Lower lobe of right lung (tissue), 2 donors: ENCODE measurements around the gene RBFOX2. TPM values are rescaled to one million over a fixed set of nuclear protein-coding genes. Genes with fewer than 3 reads are reported as not detected.
"Not testable (repeated sequence)": the region's sequence is repeated elsewhere in the genome, so short reads cannot be mapped to it uniquely, and the experiment has no call there.

Experiments
- ATAC-seq, 2 donors: fragments of 200-7000 bp; cut with Tn5 transposase; one replicate each; pipeline ENCODE4 v1.9.1; 2020 to 2022; ENCODE audit warnings: mild to moderate bottlenecking in 2 of 2, moderate library complexity in 2 of 2
- DNase-seq: peaks from one replicate; pipeline ENCODE4 v3.0.0-alpha.2; 2020
- H3K27ac ChIP-seq: fragments of 200-600 bp; one replicate; pipeline ENCODE4 v1.8.0; 2022
- H3K27me3 ChIP-seq: fragments of 200-600 bp; one replicate; pipeline ENCODE4 v1.8.0; 2022; ENCODE audit warnings: low read depth
- H3K36me3 ChIP-seq: fragments of 200-600 bp; one replicate; pipeline ENCODE4 v1.8.0; 2022; ENCODE audit warnings: mild to moderate bottlenecking
- H3K4me1 ChIP-seq: fragments of 200-600 bp; one replicate; pipeline ENCODE4 v1.8.0; 2022
- H3K4me3 ChIP-seq: fragments of 200-600 bp; one replicate; pipeline ENCODE4 v1.8.0; 2022; ENCODE audit warnings: mild to moderate bottlenecking
- H3K9me3 ChIP-seq: fragments of 200-600 bp; one replicate; pipeline ENCODE4 v1.8.0; 2022
- intact Hi-C: fragments of 100-400 bp; cut with DNase I; formaldehyde crosslinking; loops from one replicate; pipeline ENCODE4 v1.11.0; 2022
- total RNA-seq: library from RNA; stranded (reverse); fragmentation: NEBNext Ultra II Directional; extraction: Animal tissue kit (Norgen Biotek cat#: 25700); gene quantifications from one replicate; pipeline ENCODE4 v1.2.1, GENCODE V29; 2021
- TF ChIP-seq, protein P1 (sequence below): fragments of 200-600 bp; IDR thresholded peaks from one replicate; pipeline ENCODE4 v1.8.0; 2022; ENCODE audit warnings: antibody characterized with exemption, mild to moderate bottlenecking
- donor health status: DM: no; HTN: yes; CAD: no; lungs with severe emphysema.

The RBFOX2 gene
- total RNA-seq, 1 donor from 2014 or later: 50.1 TPM

DNA sequence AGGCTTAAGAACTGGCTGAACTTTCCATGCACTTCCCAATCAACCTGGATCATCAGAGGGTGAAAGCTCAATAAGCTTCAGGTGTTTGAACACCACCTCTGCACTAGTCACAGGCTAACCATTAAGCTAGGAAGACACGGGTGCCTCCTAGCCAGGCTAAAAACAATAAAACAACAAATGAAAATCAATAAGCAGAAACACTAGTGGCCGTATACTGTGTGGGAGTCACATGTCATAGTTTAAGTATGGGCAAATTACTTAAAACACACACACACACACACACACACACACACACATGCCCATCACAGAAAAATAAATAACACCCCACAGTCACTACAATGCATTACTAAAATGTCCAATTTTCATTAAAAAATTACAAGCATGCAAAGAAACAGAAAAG is 225.7 kb downstream of the RBFOX2 start:
- no peak overlapping the region for H3K4me3 ChIP-seq
- DNase-seq (no peak), ATAC-seq (no peak)
- H3K27me3 ChIP-seq: no peaks in the 10 kb centered on the region
- intact Hi-C loops: no loop called here
- TF ChIP-seq, protein P1, sequence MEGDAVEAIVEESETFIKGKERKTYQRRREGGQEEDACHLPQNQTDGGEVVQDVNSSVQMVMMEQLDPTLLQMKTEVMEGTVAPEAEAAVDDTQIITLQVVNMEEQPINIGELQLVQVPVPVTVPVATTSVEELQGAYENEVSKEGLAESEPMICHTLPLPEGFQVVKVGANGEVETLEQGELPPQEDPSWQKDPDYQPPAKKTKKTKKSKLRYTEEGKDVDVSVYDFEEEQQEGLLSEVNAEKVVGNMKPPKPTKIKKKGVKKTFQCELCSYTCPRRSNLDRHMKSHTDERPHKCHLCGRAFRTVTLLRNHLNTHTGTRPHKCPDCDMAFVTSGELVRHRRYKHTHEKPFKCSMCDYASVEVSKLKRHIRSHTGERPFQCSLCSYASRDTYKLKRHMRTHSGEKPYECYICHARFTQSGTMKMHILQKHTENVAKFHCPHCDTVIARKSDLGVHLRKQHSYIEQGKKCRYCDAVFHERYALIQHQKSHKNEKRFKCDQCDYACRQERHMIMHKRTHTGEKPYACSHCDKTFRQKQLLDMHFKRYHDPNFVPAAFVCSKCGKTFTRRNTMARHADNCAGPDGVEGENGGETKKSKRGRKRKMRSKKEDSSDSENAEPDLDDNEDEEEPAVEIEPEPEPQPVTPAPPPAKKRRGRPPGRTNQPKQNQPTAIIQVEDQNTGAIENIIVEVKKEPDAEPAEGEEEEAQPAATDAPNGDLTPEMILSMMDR: no peak
- H3K4me1 ChIP-seq: no peaks in the 10 kb centered on the region
- H3K27ac ChIP-seq: no peak overlapping the region
- H3K9me3 ChIP-seq: no peaks in the 10 kb centered on the region
- H3K36me3 ChIP-seq: no peaks in the 10 kb centered on the region

DNA sequence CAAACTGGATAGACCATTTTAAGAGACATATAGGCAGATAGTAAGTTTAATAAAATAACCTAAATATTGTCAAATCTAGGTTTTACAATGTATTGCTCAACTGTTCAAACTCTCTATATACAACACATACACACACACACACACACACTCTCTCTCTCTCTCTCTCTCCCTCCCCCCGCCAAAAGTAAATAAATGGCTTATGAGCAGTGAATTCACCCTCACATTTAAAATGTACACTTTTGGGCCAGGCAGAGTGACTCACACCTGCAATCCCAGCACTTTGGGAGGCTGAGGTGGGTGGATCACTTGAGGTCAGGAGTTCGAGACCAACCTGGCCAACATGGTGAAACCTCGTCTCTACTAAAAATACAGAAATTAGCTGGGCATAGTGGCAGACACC is 227.3 kb downstream of the RBFOX2 start:
- ATAC-seq, H3K27ac ChIP-seq, H3K9me3 ChIP-seq, DNase-seq, H3K36me3 ChIP-seq, H3K4me1 ChIP-seq, H3K4me3 ChIP-seq, intact Hi-C loops, H3K27me3 ChIP-seq: not testable (repeated sequence)

DNA sequence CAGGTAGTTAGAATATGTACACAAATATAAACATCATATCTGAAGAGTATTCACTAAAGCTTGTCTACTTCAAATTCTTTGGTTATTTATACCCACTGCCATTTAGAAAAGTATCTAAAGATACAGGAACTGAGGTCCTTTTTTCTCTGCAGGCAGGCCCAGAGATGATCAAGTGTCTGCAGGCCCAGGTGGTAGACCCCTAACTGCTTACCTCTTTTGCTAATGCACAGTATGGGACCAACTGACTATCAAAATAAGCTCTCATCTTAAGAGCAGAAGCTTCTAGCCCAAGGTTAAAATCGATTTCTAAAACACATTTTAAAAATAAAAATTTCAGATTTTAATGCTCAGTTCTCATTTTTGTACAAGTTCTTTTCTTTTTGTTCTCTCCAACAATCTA is 229.5 kb downstream of the RBFOX2 start:
- no peak overlapping the region for H3K27ac ChIP-seq
- no peaks in the 10 kb centered on the region for H3K9me3 ChIP-seq
- no peak overlapping the region for H3K4me3 ChIP-seq
- H3K27me3 ChIP-seq: no peaks in the 10 kb centered on the region
- intact Hi-C loops: no loop called here
- ATAC-seq (no peak), DNase-seq (no peak)
- H3K4me1 ChIP-seq: no peaks in the 10 kb centered on the region
- TF ChIP-seq, protein P1: no peak
- H3K36me3 ChIP-seq: no peaks in the 10 kb centered on the region

DNA sequence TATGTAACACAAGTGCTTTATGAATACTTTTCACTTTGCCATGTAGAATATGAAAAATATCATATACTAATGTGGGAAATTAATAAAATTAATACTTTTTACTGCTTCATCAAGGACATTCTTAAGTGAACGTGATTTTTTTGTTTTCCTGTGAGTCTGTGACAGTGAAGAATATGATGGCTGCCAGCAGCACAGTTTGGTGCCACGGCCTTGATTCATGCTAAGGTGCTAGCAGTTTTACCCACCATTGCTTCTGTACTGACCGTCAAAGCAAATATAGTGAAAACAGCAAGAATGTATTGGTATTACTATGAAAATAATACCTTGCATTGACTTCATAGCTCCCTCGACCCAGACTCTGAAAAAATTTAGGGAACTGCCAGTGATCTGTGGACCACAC is 231.2 kb downstream of the RBFOX2 start:
- intact Hi-C loops: no loop called here
- no peaks in the 10 kb centered on the region for H3K4me1 ChIP-seq
- no peaks in the 10 kb centered on the region for H3K27me3 ChIP-seq
- no peak for DNase-seq
- no peak overlapping the region for H3K4me3 ChIP-seq
- TF ChIP-seq, protein P1: no peak
- no peaks in the 10 kb centered on the region for H3K9me3 ChIP-seq
- no peak for ATAC-seq
- no peak overlapping the region for H3K27ac ChIP-seq
- no peaks in the 10 kb centered on the region for H3K36me3 ChIP-seq

DNA sequence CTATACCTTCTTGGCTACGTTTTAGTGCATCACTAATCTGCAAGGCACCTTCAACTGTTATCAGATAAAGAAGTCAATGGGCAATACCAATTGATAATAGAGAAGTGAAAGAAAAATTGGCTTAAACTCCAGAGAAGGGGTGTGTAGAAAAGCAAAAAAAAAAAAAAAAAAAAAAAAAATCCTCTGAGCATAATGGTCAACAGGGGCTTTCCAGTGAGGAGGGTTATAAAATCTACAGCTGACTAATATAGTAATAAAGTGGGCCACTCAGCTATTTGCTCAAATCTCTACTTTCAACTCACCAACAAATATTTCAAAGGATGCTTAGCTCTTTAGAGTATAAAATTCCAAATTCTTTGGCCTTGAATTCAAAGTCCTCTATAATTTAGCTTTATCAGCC is 233.1 kb downstream of the RBFOX2 start:
- H3K4me3 ChIP-seq: no peak overlapping the region
- intact Hi-C loops: no loop called here
- TF ChIP-seq, protein P1: no peak
- H3K9me3 ChIP-seq: no peaks in the 10 kb centered on the region
- DNase-seq: no peak
- H3K27ac ChIP-seq: no peak overlapping the region
- no peak for ATAC-seq
- no peaks in the 10 kb centered on the region for H3K4me1 ChIP-seq
- peaks cover 4% of the 10 kb centered on the region for H3K36me3 ChIP-seq
- no peaks in the 10 kb centered on the region for H3K27me3 ChIP-seq

DNA sequence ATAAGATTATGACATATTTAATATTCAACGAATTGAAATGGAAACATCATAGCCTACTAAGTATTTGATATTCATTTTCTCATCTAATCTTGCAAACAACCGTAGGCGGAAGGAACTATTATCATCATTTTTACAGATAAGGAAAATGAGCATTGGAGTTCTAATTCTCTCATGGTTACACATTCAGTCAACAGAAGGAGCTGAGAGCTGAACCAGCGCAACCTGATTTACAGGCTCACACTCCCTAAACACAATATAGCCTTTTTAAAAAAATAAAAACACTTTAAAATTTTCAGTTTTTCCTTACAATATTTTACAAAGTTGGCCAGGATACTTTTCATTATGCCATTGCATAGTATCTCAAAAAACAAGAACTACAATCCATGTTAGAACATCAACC is 236.1 kb downstream of the RBFOX2 start:
- H3K9me3 ChIP-seq: no peaks in the 10 kb centered on the region
- DNase-seq (no peak), ATAC-seq (no peak)
- intact Hi-C loops: no loop called here
- no peaks in the 10 kb centered on the region for H3K4me1 ChIP-seq
- peaks cover 4% of the 10 kb centered on the region for H3K36me3 ChIP-seq
- H3K4me3 ChIP-seq: no peak overlapping the region
- no peak overlapping the region for H3K27ac ChIP-seq
- no peaks in the 10 kb centered on the region for H3K27me3 ChIP-seq
- TF ChIP-seq, protein P1: no peak

DNA sequence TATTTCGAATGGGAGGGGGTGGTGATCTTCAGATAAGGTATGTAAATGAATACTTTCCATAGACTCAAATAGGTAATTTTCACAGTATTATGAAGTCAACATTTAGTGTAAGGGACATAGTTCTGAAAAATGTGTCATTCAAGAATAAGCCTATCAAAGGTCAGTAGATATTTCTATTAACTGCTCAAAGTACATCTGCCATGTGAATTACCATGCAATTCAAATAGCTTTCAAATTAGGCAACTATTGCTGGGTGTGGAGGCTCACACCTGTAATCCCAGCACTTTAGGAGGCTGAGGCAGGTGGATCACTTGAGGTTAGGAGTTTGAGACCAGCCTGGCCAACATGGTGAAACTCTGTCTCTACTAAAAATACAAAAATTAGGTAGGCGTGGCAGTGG is 236.8 kb downstream of the RBFOX2 start:
- H3K36me3 ChIP-seq, ATAC-seq, H3K4me1 ChIP-seq, DNase-seq, intact Hi-C loops, H3K27ac ChIP-seq, H3K27me3 ChIP-seq, H3K4me3 ChIP-seq, H3K9me3 ChIP-seq: not testable (repeated sequence)
